Right lobe of liver (tissue), 6 donors: Measurements from ENCODE around the gene GRIN2A. TPM values are rescaled to one million over a fixed set of nuclear protein-coding genes. Genes with fewer than 3 reads are reported as not detected.

Source experiments
- ATAC-seq, 4 donors: fragments of 200-7000 bp; cut with Tn5 transposase; one replicate each; pipeline ENCODE4 v1.9.1; 2020; ENCODE audit warnings: mild to moderate bottlenecking in 4 of 4, moderate library complexity in 4 of 4
- DNase-seq, 3 donors: peaks; one replicate each; pipeline ENCODE4 v3.0.0-alpha.2; 2020
- H3K27ac ChIP-seq, 3 donors: fragments of 200-600 bp; one replicate each; pipeline ENCODE4 v1.8.0; 2022
- H3K27me3 ChIP-seq, 2 donors: fragments of 200-600 bp; one replicate each; pipeline ENCODE4 v1.8.0; 2022
- H3K36me3 ChIP-seq, 4 donors: fragments of 200-600 bp; sonication (generic) in 1 of 4; one replicate each; pipeline versions ENCODE4 v1.5.1 to v1.8.0; 2017 to 2022; ENCODE audit warnings: control low read depth in 1 of 4
- H3K4me1 ChIP-seq, 4 donors: fragments of 200-600 bp; sonication (generic) in 1 of 4; one replicate each; pipeline versions ENCODE4 v1.5.1 to v1.8.0; 2017 to 2022; ENCODE audit warnings: control low read depth in 1 of 4
- H3K4me3 ChIP-seq, 3 donors: fragments of 200-600 bp; one replicate each; pipeline ENCODE4 v1.8.0; 2022
- H3K9me3 ChIP-seq, 4 donors: fragments of 200-600 bp; sonication (generic) in 1 of 4; one replicate each; pipeline versions ENCODE4 v1.5.1 to v1.8.0; 2017 to 2022; ENCODE audit warnings: control low read depth in 1 of 4
- CTCF ChIP-seq, 4 donors: fragments of 200-600 bp in 3 of 4; fragments of 450-650 bp in 1 of 4; IDR thresholded peaks; one replicate each; pipeline versions ENCODE4 v1.5.1 to v1.8.0; 2016 to 2022; ENCODE audit warnings: antibody characterized with exemption in 4 of 4, mild to moderate bottlenecking in 2 of 4
- POLR2A ChIP-seq: fragments of 450-650 bp; IDR thresholded peaks from one replicate; pipeline ENCODE4 v1.6.1; 2017; ENCODE audit warnings: antibody characterized with exemption, mild to moderate bottlenecking
- WGBS: methylation state at CpG from one replicate; pipeline ENCODE4 v1.1.6; 2018; ENCODE audit warnings: low coverage, low lambda C conversion rate; ENCODE audit not compliant: insufficient coverage; ENCODE audit errors: missing lambda C conversion rate; 5-methylcytosine and 5-hydroxymethylcytosine counted together
- intact Hi-C, 2 donors: fragments of 100-400 bp; cut with DNase I; formaldehyde crosslinking; loops; one replicate each; pipeline versions ENCODE4 v1.11.2 to v1.14.1; 2022
- total RNA-seq, 6 experiments: library from RNA; depleted of rRNA in 2 of 6; stranded (reverse); fragments of >200 nt in 2 of 6; fragmentation: NEBNext Ultra II Directional in 3 of 6; extraction: Animal tissue kit (Norgen Biotek cat#: 25700) in 3 of 6; gene quantifications; one replicate each; pipeline versions ENCODE4 v1.1.0 to v1.2.4, GENCODE V29; 2016 to 2023
- donor health status: DM: no; HTN: yes; CAD: no.
- donor health status: DM: no; HTN: no; CAD: no.
- donor health status: DM: no; HTN: no; CAD: no.
- donor health status: DM: no; HTN: yes; CAD: no.
- donor health status: DM: no; HTN: yes; CAD: no.

Gene GRIN2A
- total RNA-seq, 6 experiments from 2014 or later, result not detected

- ATAC-seq (no peak), DNase-seq (no peak)
- TF ChIP-seq POLR2A (no peak), CTCF (IDR thresholded peaks at IDR 0.05) (no peak)
- no peaks in the 10 kb centered on the region for H3K9me3 ChIP-seq
- H3K27ac ChIP-seq, result no peak overlapping the region
- WGBS, result 73% methylated on average over 6 of the region's 6 CpGs
- H3K27me3 ChIP-seq, result no peaks in the 10 kb centered on the region
- intact Hi-C loops, result no loop called here
- H3K4me3 ChIP-seq, result no peak overlapping the region
- H3K4me1 ChIP-seq, result no peaks in the 10 kb centered on the region
- H3K36me3 ChIP-seq, result no peaks in the 10 kb centered on the region
These were observed 442.9 kb downstream of the GRIN2A start for GRCh38 chr16:9739301-9739700.

- ATAC-seq, result no peak
- Histone ChIP-seq H3K27me3 (no peaks in the 10 kb centered on the region), H3K9me3 (no peaks in the 10 kb centered on the region), H3K4me3 (no peak overlapping the region), H3K4me1 (no peaks in the 10 kb centered on the region), H3K36me3 (no peaks in the 10 kb centered on the region), H3K27ac (no peak overlapping the region)
- DNase-seq, result no peak
- intact Hi-C loops, result no loop called here
- WGBS, result 68% methylated on average over 6 of the region's 6 CpGs
- TF ChIP-seq POLR2A (no peak), CTCF (IDR thresholded peaks at IDR 0.05) (no peak)
These were observed 443.5 kb downstream of the GRIN2A start for GRCh38 chr16:9738690-9739089.

- WGBS, result 64% methylated on average over 5 of the region's 5 CpGs
- no peak for ATAC-seq
- no peak overlapping the region for H3K4me3 ChIP-seq
- TF ChIP-seq POLR2A (no peak), CTCF (IDR thresholded peaks at IDR 0.05) (no peak)
- no peaks in the 10 kb centered on the region for H3K27me3 ChIP-seq
- no peaks in the 10 kb centered on the region for H3K9me3 ChIP-seq
- H3K36me3 ChIP-seq, result no peaks in the 10 kb centered on the region
- intact Hi-C loops, result no loop called here
- H3K27ac ChIP-seq, result no peak overlapping the region
- H3K4me1 ChIP-seq, result no peaks in the 10 kb centered on the region
- no peak for DNase-seq
These were observed 445.7 kb downstream of the GRIN2A start for GRCh38 chr16:9736547-9736946.

GRCh38 chr16:9723136-9723535, 459.1 kb downstream of the GRIN2A start:
- intact Hi-C loops, result no loop called here
- no peak for TF ChIP-seq POLR2A
- TF ChIP-seq CTCF (IDR thresholded peaks at IDR 0.05), result no peak
- Histone ChIP-seq H3K4me1 (no peaks in the 10 kb centered on the region), H3K4me3 (no peak overlapping the region), H3K27ac (no peak overlapping the region), H3K36me3 (no peaks in the 10 kb centered on the region), H3K9me3 (no peaks in the 10 kb centered on the region), H3K27me3 (no peaks in the 10 kb centered on the region)
- ATAC-seq, result no peak
- no peak for DNase-seq

- Histone ChIP-seq H3K4me3 (no peak overlapping the region), H3K9me3 (no peaks in the 10 kb centered on the region), H3K27me3 (no peaks in the 10 kb centered on the region), H3K36me3 (no peaks in the 10 kb centered on the region), H3K27ac (no peak overlapping the region), H3K4me1 (no peaks in the 10 kb centered on the region)
- no peak for ATAC-seq
- no peak for TF ChIP-seq POLR2A
- TF ChIP-seq CTCF (IDR thresholded peaks at IDR 0.05), result no peak
- 58% methylated on average over 5 of the region's 6 CpGs for WGBS
- intact Hi-C loops, result no loop called here
- DNase-seq, result no peak
These were observed 468.3 kb downstream of the GRIN2A start for GRCh38 chr16:9713907-9714306.
